CD14-positive monocyte (primary cell): ENCODE measurements around the gene TMCC3. TPM values are rescaled to one million over a fixed set of nuclear protein-coding genes. Genes with fewer than 3 reads are reported as not detected.

ENCODE experiments used
- DNase-seq, 3 donors: peaks; one replicate each; pipeline ENCODE4 v3.0.0-alpha.2; 2011 to 2022
- H2AFZ ChIP-seq: 2 replicates; pipeline ENCODE4 v1.6.0; 2012; ENCODE audit warnings: mild to moderate bottlenecking, low read depth, low read length, inconsistent platforms; ENCODE audit not compliant: insufficient read depth, poor library complexity, severe bottlenecking
- H3K27ac ChIP-seq, 2 donors: 1 replicate in 1 of 2; 2 replicates in 1 of 2; pipeline ENCODE4 v1.5.1; 2012 to 2013; ENCODE audit warnings: low read length in 2 of 2, control low read depth in 1 of 2, inconsistent platforms in 1 of 2, low read depth in 1 of 2, mild to moderate bottlenecking in 1 of 2
- H3K27me3 ChIP-seq, 2 donors: one replicate each; pipeline versions ENCODE4 v1.6.0 to v1.6.1; 2011 to 2013; ENCODE audit warnings: low read length in 2 of 2; ENCODE audit not compliant: control insufficient read depth in 2 of 2, insufficient read depth in 2 of 2
- H3K36me3 ChIP-seq, 2 donors: replicated peaks in 1 of 2; 1 replicate in 1 of 2; 2 replicates in 1 of 2; pipeline versions ENCODE4 v1.5.1 to v1.6.1; 2012 to 2013; ENCODE audit warnings: low read length in 2 of 2, control low read depth in 1 of 2, inconsistent platforms in 1 of 2, mild to moderate bottlenecking in 1 of 2; ENCODE audit not compliant: insufficient read depth in 2 of 2, control insufficient read depth in 1 of 2
- H3K4me1 ChIP-seq, 2 donors: 1 replicate in 1 of 2; 2 replicates in 1 of 2; pipeline versions ENCODE4 v1.5.1 to v1.6.1; 2012 to 2013; ENCODE audit warnings: low read length in 2 of 2, control low read depth in 1 of 2, inconsistent platforms in 1 of 2, mild to moderate bottlenecking in 1 of 2, moderate library complexity in 1 of 2; ENCODE audit not compliant: insufficient read depth in 2 of 2, control insufficient read depth in 1 of 2
- H3K4me2 ChIP-seq: replicated peaks from 2 replicates; pipeline ENCODE3; 2012; ENCODE audit warnings: low read length, moderate library complexity, mild to moderate bottlenecking; ENCODE audit not compliant: poor library complexity, severe bottlenecking; ENCODE audit errors: extremely low read depth
- H3K4me3 ChIP-seq, 3 experiments: fragments of 200-600 bp in 1 of 3; sonication (generic) in 1 of 3; replicated peaks in 1 of 3; 1 replicate in 2 of 3; 2 replicates in 1 of 3; pipeline ENCODE4 v1.5.1; 2011 to 2013; ENCODE audit warnings: low read length in 3 of 3, mild to moderate bottlenecking in 3 of 3, control low read depth in 2 of 3, low read depth in 2 of 3, inconsistent platforms in 1 of 3, moderate library complexity in 1 of 3
- H3K79me2 ChIP-seq: 2 replicates; pipeline ENCODE4 v1.6.0; 2012; ENCODE audit warnings: mild to moderate bottlenecking, control low read depth, inconsistent platforms, low read length, moderate library complexity; ENCODE audit not compliant: insufficient read depth
- H3K9ac ChIP-seq: 2 replicates; pipeline ENCODE4 v1.6.0; 2017; ENCODE audit warnings: low read length, mild to moderate bottlenecking; ENCODE audit not compliant: insufficient read depth, poor library complexity, severe bottlenecking
- H3K9me3 ChIP-seq, 2 donors: replicated peaks in 1 of 2; 1 replicate in 1 of 2; 2 replicates in 1 of 2; pipeline versions ENCODE4 v1.5.1 to v1.6.1; 2012 to 2013; ENCODE audit warnings: low read length in 2 of 2, control low read depth in 1 of 2; ENCODE audit not compliant: control insufficient read depth in 1 of 2, insufficient read depth in 1 of 2
- H4K20me1 ChIP-seq: 2 replicates; pipeline ENCODE4 v1.6.0; 2012; ENCODE audit warnings: mild to moderate bottlenecking, low read length, control low read depth, moderate library complexity; ENCODE audit not compliant: insufficient read depth
- H3K27ac Mint-ChIP-seq, 7 donors: one replicate each; pipeline ENCODE4 v1.8.0; 2020; ENCODE audit warnings: mild to moderate bottlenecking in 7 of 7, mixed read lengths in 7 of 7, moderate library complexity in 6 of 7, inconsistent platforms in 2 of 7
- H3K27me3 Mint-ChIP-seq, 3 donors: one replicate each; pipeline ENCODE4 v1.8.0; 2021 to 2022; ENCODE audit warnings: low read depth in 3 of 3, mild to moderate bottlenecking in 3 of 3, mixed read lengths in 3 of 3, moderate library complexity in 3 of 3, inconsistent platforms in 1 of 3
- H3K36me3 Mint-ChIP-seq, 2 donors: one replicate each; pipeline ENCODE4 v1.8.0; 2020; ENCODE audit warnings: mixed read lengths in 2 of 2, inconsistent platforms in 1 of 2, mild to moderate bottlenecking in 1 of 2
- H3K4me1 Mint-ChIP-seq: one replicate; pipeline ENCODE4 v1.8.0; 2020; ENCODE audit warnings: mild to moderate bottlenecking, mixed read lengths
- H3K4me3 Mint-ChIP-seq, 2 donors: one replicate each; pipeline ENCODE4 v1.8.0; 2020; ENCODE audit warnings: mild to moderate bottlenecking in 2 of 2, mixed read lengths in 2 of 2, moderate library complexity in 1 of 2
- H3K9me3 Mint-ChIP-seq, 7 donors: one replicate each; pipeline ENCODE4 v1.8.0; 2020 to 2022; ENCODE audit warnings: mixed read lengths in 7 of 7, mild to moderate bottlenecking in 6 of 7, moderate library complexity in 6 of 7, inconsistent platforms in 2 of 7
- CTCF ChIP-seq: fragments of 200-600 bp; IDR thresholded peaks from one replicate; pipeline ENCODE4 v1.8.0; 2022; ENCODE audit warnings: antibody characterized with exemption, mild to moderate bottlenecking
- WGBS: methylation state at CpG from one replicate; pipeline ENCODE4 v1.1.5; 2013; ENCODE audit warnings: missing lambda C conversion rate; ENCODE audit not compliant: insufficient coverage; 5-methylcytosine and 5-hydroxymethylcytosine counted together
- intact Hi-C, 2 donors: fragments of 100-400 bp; cut with micrococcal nuclease; formaldehyde crosslinking; loops; one replicate each; pipeline versions ENCODE4 v1.15.0 to v1.15.1; 2023
- polyA plus RNA-seq, 3 donors: library from polyadenylated mRNA; depleted of rRNA in 1 of 3; unstranded in 2 of 3; stranded (reverse) in 1 of 3; fragments of 300-500 nt in 2 of 3; fragments of >200 nt in 1 of 3; fragmentation: Illumina TruSeq in 2 of 3; gene quantifications; 1 replicate in 2 of 3; 2 replicates in 1 of 3; pipeline ENCODE4 v1.2.3, GENCODE V29; 2012 to 2021

Gene TMCC3
- polyA plus RNA-seq, 3 donors, result 3.4 to 14.7 (median 7.1) TPM

- Histone ChIP-seq H3K4me1 (peaks cover 26% of the 10 kb centered on the region in 2 donors), H3K79me2 (no peaks in the 10 kb centered on the region), H2AFZ (no peak overlapping the region), H3K4me3 (no peak overlapping the region), H3K9ac (no peak overlapping the region), H3K36me3 (no peaks in the 10 kb centered on the region), H3K9me3 (no peaks in the 10 kb centered on the region), H4K20me1 (no peaks in the 10 kb centered on the region), H3K27me3 (peaks cover 0 to 2% of the 10 kb centered on the region in 2 donors), H3K4me2 (no peak overlapping the region), H3K27ac (no peak overlapping the region)
- intact Hi-C loops, result no loop called here
- DNase-seq, result no peak
- H3K36me3 Mint-ChIP-seq, result no peaks in the 10 kb centered on the region
- H3K27ac Mint-ChIP-seq, result no peak overlapping the region
- no CpG with 5 or more reads among the region's 2 CpGs for WGBS
- peaks cover 0 to 3% (median 0%) of the 10 kb centered on the region in 7 donors for H3K9me3 Mint-ChIP-seq
- H3K4me1 Mint-ChIP-seq, result peaks cover 24% of the 10 kb centered on the region
- H3K4me3 Mint-ChIP-seq, result no peak overlapping the region
- TF ChIP-seq CTCF, result no peak
- peaks cover 2 to 7% (median 4%) of the 10 kb centered on the region in 3 donors for H3K27me3 Mint-ChIP-seq
Observed at GRCh38 chr12:94670898-94671297, 20.5 kb upstream of the TMCC3 start.

GRCh38 chr12:94670075-94670474, 19.7 kb upstream of the TMCC3 start:
- Mint-ChIP-seq H3K4me3 (no peak overlapping the region), H3K27ac (no peak overlapping the region), H3K9me3 (peaks cover 0 to 3% (median 0%) of the 10 kb centered on the region in 7 donors), H3K27me3 (peaks cover 2 to 9% (median 4%) of the 10 kb centered on the region in 3 donors), H3K36me3 (no peaks in the 10 kb centered on the region), H3K4me1 (peaks cover 16% of the 10 kb centered on the region)
- Histone ChIP-seq H3K4me1 (peaks cover 17 to 18% of the 10 kb centered on the region in 2 donors), H3K4me2 (no peak overlapping the region), H3K4me3 (no peak overlapping the region), H4K20me1 (no peaks in the 10 kb centered on the region), H3K9me3 (no peaks in the 10 kb centered on the region), H3K27me3 (peaks cover 0 to 3% of the 10 kb centered on the region in 2 donors), H3K79me2 (no peaks in the 10 kb centered on the region), H3K9ac (no peak overlapping the region), H3K27ac (no peak overlapping the region), H3K36me3 (no peaks in the 10 kb centered on the region), H2AFZ (no peak overlapping the region)
- intact Hi-C loops, result no loop called here
- WGBS, result 100% methylated on average over 1 of the region's 6 CpGs
- no peak for TF ChIP-seq CTCF
- no peak for DNase-seq
